Cardiac muscle cell (in vitro differentiated cells and primary cell): ENCODE measurements around the gene DNAJB6. TPM values are rescaled to one million over a fixed set of nuclear protein-coding genes. Genes with fewer than 3 reads are reported as not detected.

ENCODE experiments used
- DNase-seq, 2 donors: peaks; one replicate each; pipeline versions ENCODE4 v3.0.0 to v3.0.0-alpha.2; 2010 to 2017; ENCODE audit warnings: low read depth in 1 of 2, low spot score in 1 of 2
- H3K27ac ChIP-seq: fragments of 200-600 bp; sonication (generic); 2 replicates; pipeline ENCODE4 v1.5.1; 2016
- H3K27me3 ChIP-seq: fragments of 200-600 bp; sonication (generic); 2 replicates; pipeline ENCODE4 v1.6.0; 2016; ENCODE audit warnings: control low read depth
- H3K36me3 ChIP-seq: fragments of 200-600 bp; sonication (generic); 2 replicates; pipeline ENCODE4 v1.5.1; 2016; ENCODE audit warnings: control low read depth
- H3K4me1 ChIP-seq: fragments of 200-600 bp; sonication (generic); 2 replicates; pipeline ENCODE4 v1.8.1; 2017; ENCODE audit warnings: low read depth, mild to moderate bottlenecking, mixed run types
- H3K4me3 ChIP-seq: fragments of 200-600 bp; sonication (generic); 2 replicates; pipeline ENCODE4 v1.5.1; 2016; ENCODE audit warnings: mild to moderate bottlenecking
- H3K9me3 ChIP-seq: fragments of 200-600 bp; sonication (generic); 2 replicates; pipeline ENCODE4 v1.5.1; 2017; ENCODE audit warnings: low read depth, mild to moderate bottlenecking, control low read depth
- CTCF ChIP-seq: IDR thresholded peaks from 2 replicates; pipeline ENCODE4 v1.5.1; 2012; ENCODE audit warnings: low read depth, mild to moderate bottlenecking, low read length
- polyA plus RNA-seq: library from polyadenylated mRNA; unstranded; fragments of >200 nt; fragmentation: Nextera tagmentation; extraction: Ambion mirVana; gene quantifications from 2 replicates; pipeline ENCODE4 v1.2.1, GENCODE V29; 2016
- total RNA-seq: library from RNA; depleted of rRNA; stranded (reverse); fragments of >200 nt; gene quantifications from 2 replicates; pipeline ENCODE4 v1.2.3, GENCODE V29; 2016

The DNAJB6 gene
- total and polyA plus RNA-seq, 2 experiments from 2014 or later, result 110 to 137 TPM

GRCh38 chr7:157461573-157462418 lies 125.0 kb downstream of the DNAJB6 start:
- H3K27me3 ChIP-seq, result no peaks in the 10 kb centered on the region
- DNase-seq, result no peak

GRCh38 chr7:157462419-157462771 lies 125.6 kb downstream of the DNAJB6 start:
- DNase-seq, result no peak
- Histone ChIP-seq H3K36me3 (no peaks in the 10 kb centered on the region), H3K4me1 (no peaks in the 10 kb centered on the region), H3K4me3 (no peak overlapping the region), H3K9me3 (no peaks in the 10 kb centered on the region), H3K27me3 (no peaks in the 10 kb centered on the region), H3K27ac (no peak overlapping the region)
- TF ChIP-seq CTCF, result no peak

More at GRCh38 chr7:157461573-157462418, 125.0 kb downstream of the DNAJB6 start:
- Histone ChIP-seq H3K4me3 (no peak overlapping the region), H3K36me3 (no peaks in the 10 kb centered on the region), H3K4me1 (no peaks in the 10 kb centered on the region), H3K9me3 (no peaks in the 10 kb centered on the region), H3K27ac (no peak overlapping the region)
- no peak for TF ChIP-seq CTCF

GRCh38 chr7:157462840-157463239 lies 126.0 kb downstream of the DNAJB6 start:
- no peaks in the 10 kb centered on the region for H3K4me1 ChIP-seq

GRCh38 chr7:157463245-157463644 lies 126.4 kb downstream of the DNAJB6 start:
- Histone ChIP-seq H3K4me1 (no peaks in the 10 kb centered on the region), H3K4me3 (no peak overlapping the region), H3K9me3 (no peaks in the 10 kb centered on the region), H3K36me3 (no peaks in the 10 kb centered on the region), H3K27me3 (no peaks in the 10 kb centered on the region), H3K27ac (no peak overlapping the region)
- no peak for TF ChIP-seq CTCF
- no peak for DNase-seq

More at GRCh38 chr7:157462840-157463239, 126.0 kb downstream of the DNAJB6 start:
- Histone ChIP-seq H3K27me3 (no peaks in the 10 kb centered on the region), H3K36me3 (no peaks in the 10 kb centered on the region), H3K4me3 (no peak overlapping the region), H3K9me3 (no peaks in the 10 kb centered on the region), H3K27ac (no peak overlapping the region)
- TF ChIP-seq CTCF, result no peak
- DNase-seq, result no peak

- DNase-seq, result no peak
- no peaks in the 10 kb centered on the region for H3K27me3 ChIP-seq
Measured at GRCh38 chr7:157464111-157464970, 127.5 kb downstream of the DNAJB6 start.

More at GRCh38 chr7:157464111-157464970, 127.5 kb downstream of the DNAJB6 start:
- Histone ChIP-seq H3K4me3 (no peak overlapping the region), H3K9me3 (no peaks in the 10 kb centered on the region), H3K4me1 (no peaks in the 10 kb centered on the region), H3K27ac (no peak overlapping the region), H3K36me3 (no peaks in the 10 kb centered on the region)
- TF ChIP-seq CTCF, result no peak
